ENCODE measurements around the gene L3MBTL1.

Gene L3MBTL1

GRCh38 chr20:43461894-43462659, 45.4 kb upstream of the L3MBTL1 start:
- DNase-seq (ENCODE audit: low read depth), result no peak
- TF ChIP-seq CTCF (conservative IDR thresholded peaks at IDR 0.05; ENCODE audit: control insufficient read depth, insufficient read depth, low read depth, low read length), result no peak
- H3K4me3 ChIP-seq (ENCODE audit: control insufficient read depth, low read depth, low read length), result no peak overlapping the region

- no peak for DNase-seq (ENCODE audit: low read depth)
- no peak for TF ChIP-seq CTCF (conservative IDR thresholded peaks at IDR 0.05; ENCODE audit: control insufficient read depth, insufficient read depth, low read depth, low read length)
Observed at GRCh38 chr20:43462660-43463526, 44.6 kb upstream of the L3MBTL1 start.

GRCh38 chr20:43463527-43464218, 43.8 kb upstream of the L3MBTL1 start:
- TF ChIP-seq CTCF (conservative IDR thresholded peaks at IDR 0.05; ENCODE audit: control insufficient read depth, insufficient read depth, low read depth, low read length), result no peak
- H3K4me3 ChIP-seq (ENCODE audit: control insufficient read depth, low read depth, low read length), result no peak overlapping the region
- no peak for DNase-seq (ENCODE audit: low read depth)

More at GRCh38 chr20:43462660-43463526, 44.6 kb upstream of the L3MBTL1 start:
- no peak overlapping the region for H3K4me3 ChIP-seq (ENCODE audit: control insufficient read depth, low read depth, low read length)

- TF ChIP-seq CTCF (conservative IDR thresholded peaks at IDR 0.05; ENCODE audit: control insufficient read depth, insufficient read depth, low read depth, low read length), result no peak
- DNase-seq (ENCODE audit: low read depth), result no peak
- H3K4me3 ChIP-seq (ENCODE audit: control insufficient read depth, low read depth, low read length), result no peak overlapping the region
Observed at GRCh38 chr20:43464219-43464790, 43.2 kb upstream of the L3MBTL1 start.

GRCh38 chr20:43465625-43465943, 41.9 kb upstream of the L3MBTL1 start:
- no peak overlapping the region for H3K4me3 ChIP-seq (ENCODE audit: control insufficient read depth, low read depth, low read length)
- TF ChIP-seq CTCF (conservative IDR thresholded peaks at IDR 0.05; ENCODE audit: control insufficient read depth, insufficient read depth, low read depth, low read length), result no peak
- no peak for DNase-seq (ENCODE audit: low read depth)

- DNase-seq (ENCODE audit: low read depth), result no peak
- no peak for TF ChIP-seq CTCF (conservative IDR thresholded peaks at IDR 0.05; ENCODE audit: control insufficient read depth, insufficient read depth, low read depth, low read length)
- H3K4me3 ChIP-seq (ENCODE audit: control insufficient read depth, low read depth, low read length), result no peak overlapping the region
Observed at GRCh38 chr20:43467589-43467988, 39.9 kb upstream of the L3MBTL1 start.
